Stimulated activated naive CD8-positive, alpha-beta T cell treated with anti-CD3 and anti-CD28 coated beads, Interleukin-15, amount 100 ng/mL, for 72 hours (primary cell): ENCODE data around the gene DPP6.
"Not testable (repeated sequence)": the region's sequence is repeated elsewhere in the genome, so short reads cannot be mapped to it uniquely, and the experiment has no call there.

ENCODE experiments used
- ATAC-seq: fragments of 150-1000 bp; cut with Tn5 transposase; 2 replicates; pipeline ENCODE4 v1.10.0; 2021; ENCODE audit warnings: mild to moderate bottlenecking, moderate library complexity
- DNase-seq, 2 donors: peaks; one replicate each; pipeline ENCODE4 v3.0.0; 2021 to 2022
- H3K27ac Mint-ChIP-seq, 2 donors: one replicate each; pipeline ENCODE4 v1.8.0; 2022; ENCODE audit warnings: mild to moderate bottlenecking in 2 of 2, mixed read lengths in 2 of 2, moderate library complexity in 2 of 2
- H3K27me3 Mint-ChIP-seq: one replicate; pipeline ENCODE4 v1.8.0; 2022; ENCODE audit warnings: mixed read lengths
- H3K4me1 Mint-ChIP-seq: one replicate; pipeline ENCODE4 v1.8.0; 2022; ENCODE audit warnings: mild to moderate bottlenecking, mixed read lengths
- H3K4me3 Mint-ChIP-seq, 2 donors: one replicate each; pipeline ENCODE4 v1.8.0; 2022; ENCODE audit warnings: mild to moderate bottlenecking in 2 of 2, mixed read lengths in 2 of 2, moderate library complexity in 1 of 2
- H3K9me3 Mint-ChIP-seq, 2 donors: one replicate each; pipeline ENCODE4 v1.8.0; 2022; ENCODE audit warnings: mixed read lengths in 2 of 2

DPP6 gene

GRCh38 chr7:154120825-154121224, 68.6 kb downstream of the DPP6 start:
- not testable (repeated sequence) for H3K27ac Mint-ChIP-seq, H3K4me3 Mint-ChIP-seq, DNase-seq, H3K27me3 Mint-ChIP-seq, H3K4me1 Mint-ChIP-seq, ATAC-seq, H3K9me3 Mint-ChIP-seq

DNA sequence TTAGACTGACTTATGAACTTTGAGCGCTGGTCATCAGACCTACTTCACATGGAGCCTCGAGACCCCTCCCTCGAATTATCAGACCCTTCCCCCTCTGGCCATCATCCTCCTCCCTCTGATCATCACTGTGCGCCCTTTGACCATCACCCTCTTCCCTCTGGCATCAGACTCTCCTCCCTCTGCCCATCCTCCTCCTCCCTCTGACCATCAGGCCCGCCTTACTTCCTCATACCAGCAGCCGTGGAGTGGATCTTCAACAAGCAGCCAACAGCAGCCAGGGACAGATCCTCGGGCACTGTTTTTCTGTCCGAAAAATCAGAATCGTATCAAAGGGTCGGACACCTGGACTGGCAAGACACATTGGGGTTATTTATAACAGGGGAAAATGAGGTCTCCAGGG, 70.5 kb downstream of the DPP6 start:
- H3K9me3 Mint-ChIP-seq, H3K4me1 Mint-ChIP-seq, ATAC-seq, H3K4me3 Mint-ChIP-seq, H3K27me3 Mint-ChIP-seq, H3K27ac Mint-ChIP-seq, DNase-seq: not testable (repeated sequence)

DNA sequence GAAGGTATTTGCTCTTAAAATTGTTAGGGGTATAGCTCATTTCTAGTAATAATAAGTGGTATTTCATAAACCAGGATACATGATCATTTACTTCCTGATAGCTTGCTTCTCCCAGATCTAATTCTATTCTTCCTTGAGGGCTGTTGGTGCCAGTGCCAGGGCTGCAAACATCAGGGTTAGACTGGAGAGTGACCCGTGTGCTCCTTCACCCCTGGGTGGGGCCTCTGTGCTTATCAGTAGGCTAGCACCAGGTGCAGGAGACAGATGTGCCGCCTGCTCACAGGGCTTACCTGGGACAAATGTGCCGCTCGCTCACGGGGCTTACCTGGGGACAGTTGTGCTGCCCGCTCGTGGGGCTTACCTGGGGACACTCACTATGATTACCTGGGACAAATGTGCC, 71.2 kb downstream of the DPP6 start:
- H3K27ac Mint-ChIP-seq, DNase-seq, H3K4me1 Mint-ChIP-seq, H3K9me3 Mint-ChIP-seq, H3K27me3 Mint-ChIP-seq, H3K4me3 Mint-ChIP-seq, ATAC-seq: not testable (repeated sequence)

DNA sequence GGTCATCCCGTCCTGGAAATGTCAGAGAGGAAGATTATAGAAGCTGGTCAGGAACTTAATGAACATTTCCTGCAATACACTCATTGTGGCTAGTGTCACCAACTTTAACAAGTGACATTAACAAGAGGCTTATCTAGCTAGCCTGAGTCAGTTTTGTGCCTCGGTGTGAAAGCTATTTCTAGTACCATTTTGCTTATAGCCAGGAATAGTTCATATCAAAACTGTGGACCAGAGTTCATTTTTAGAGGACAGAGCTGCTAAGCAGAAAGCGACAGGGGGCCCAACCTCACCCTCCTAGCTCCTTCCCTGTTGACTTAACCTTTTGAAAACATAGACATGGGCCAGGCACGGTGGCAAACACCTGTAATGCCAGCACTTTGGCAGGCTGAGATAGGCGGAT, 76.9 kb downstream of the DPP6 start:
- H3K9me3 Mint-ChIP-seq, H3K4me3 Mint-ChIP-seq, ATAC-seq, H3K4me1 Mint-ChIP-seq, H3K27me3 Mint-ChIP-seq, DNase-seq, H3K27ac Mint-ChIP-seq: not testable (repeated sequence)

DNA sequence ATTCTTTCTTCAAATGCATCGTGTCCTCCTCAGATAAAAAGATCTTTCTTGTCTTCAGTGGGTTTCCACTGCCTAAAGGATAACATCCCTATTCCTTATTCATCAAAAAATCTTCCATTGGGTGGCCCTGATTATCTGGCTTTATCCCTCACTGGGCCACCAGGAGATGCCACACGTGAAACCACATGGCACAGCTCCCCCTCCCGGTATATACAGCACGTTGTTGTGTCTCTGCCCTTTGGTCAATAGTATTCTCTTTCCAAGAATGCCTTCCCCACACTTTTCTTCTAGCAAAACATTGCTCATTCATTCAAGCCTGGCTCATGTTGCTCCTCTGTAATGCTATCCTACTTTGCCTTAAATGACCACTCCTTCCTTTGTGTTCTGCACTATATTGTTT, 80.4 kb downstream of the DPP6 start:
- not testable (repeated sequence) for H3K4me1 Mint-ChIP-seq, ATAC-seq, H3K27me3 Mint-ChIP-seq, H3K27ac Mint-ChIP-seq, H3K4me3 Mint-ChIP-seq, DNase-seq
- H3K9me3 Mint-ChIP-seq, result peaks cover 12 to 23% of the 10 kb centered on the region in 2 donors

DNA sequence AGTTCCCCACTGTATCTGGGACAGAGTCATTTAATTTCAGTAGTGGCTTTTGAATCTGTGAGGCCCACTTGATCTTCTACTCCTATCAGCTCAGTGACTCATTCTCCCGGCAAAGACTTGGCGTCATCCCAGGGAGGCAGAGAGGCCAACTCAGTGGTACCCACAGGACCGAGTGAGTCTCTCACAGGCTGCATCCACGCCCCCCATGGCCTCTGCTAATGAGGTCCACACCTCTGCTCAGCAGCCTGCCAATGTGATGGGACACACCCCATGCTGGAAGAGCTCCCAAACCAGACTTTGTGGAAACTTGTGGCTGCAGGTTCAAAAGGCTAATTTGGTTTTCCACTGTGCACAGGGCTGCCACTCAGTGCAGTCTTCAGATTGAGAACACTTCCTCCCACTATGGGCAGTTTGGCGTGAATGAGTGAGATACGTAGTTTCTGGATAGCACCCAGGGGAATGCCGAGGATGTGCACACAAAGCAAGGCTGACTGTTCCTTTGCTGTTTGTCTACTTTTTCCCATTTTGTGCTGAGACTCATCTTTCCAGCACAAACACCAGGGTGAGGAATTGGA, 81.6 kb downstream of the DPP6 start:
- ATAC-seq, DNase-seq, H3K4me1 Mint-ChIP-seq, H3K27ac Mint-ChIP-seq, H3K4me3 Mint-ChIP-seq, H3K27me3 Mint-ChIP-seq: not testable (repeated sequence)
- H3K9me3 Mint-ChIP-seq, result peaks cover 12 to 23% of the 10 kb centered on the region in 2 donors

GRCh38 chr7:154134698-154135097, 82.5 kb downstream of the DPP6 start:
- H3K4me1 Mint-ChIP-seq, H3K4me3 Mint-ChIP-seq, DNase-seq, H3K27me3 Mint-ChIP-seq: not testable (repeated sequence)
- ATAC-seq, result peak; percentile 43
- Mint-ChIP-seq H3K9me3 (peaks cover 12 to 23% of the 10 kb centered on the region in 2 donors), H3K27ac (peak overlapping the region in 1 of 2 donors; percentile 82)

- not testable (repeated sequence) for H3K4me1 Mint-ChIP-seq, H3K4me3 Mint-ChIP-seq, H3K27me3 Mint-ChIP-seq, DNase-seq, ATAC-seq
- Mint-ChIP-seq H3K9me3 (peaks cover 12 to 23% of the 10 kb centered on the region in 2 donors), H3K27ac (peak overlapping the region in 1 of 2 donors; percentile 49)
Measured at GRCh38 chr7:154135646-154136045, 83.4 kb downstream of the DPP6 start.

GRCh38 chr7:154145922-154146706, 93.9 kb downstream of the DPP6 start:
- not testable (repeated sequence) for H3K4me3 Mint-ChIP-seq, H3K4me1 Mint-ChIP-seq, H3K27me3 Mint-ChIP-seq, DNase-seq, H3K9me3 Mint-ChIP-seq, H3K27ac Mint-ChIP-seq
- peak; percentile 37 for ATAC-seq

GRCh38 chr7:154146707-154147038, 94.5 kb downstream of the DPP6 start:
- ATAC-seq, result peak; percentile 54

DNA sequence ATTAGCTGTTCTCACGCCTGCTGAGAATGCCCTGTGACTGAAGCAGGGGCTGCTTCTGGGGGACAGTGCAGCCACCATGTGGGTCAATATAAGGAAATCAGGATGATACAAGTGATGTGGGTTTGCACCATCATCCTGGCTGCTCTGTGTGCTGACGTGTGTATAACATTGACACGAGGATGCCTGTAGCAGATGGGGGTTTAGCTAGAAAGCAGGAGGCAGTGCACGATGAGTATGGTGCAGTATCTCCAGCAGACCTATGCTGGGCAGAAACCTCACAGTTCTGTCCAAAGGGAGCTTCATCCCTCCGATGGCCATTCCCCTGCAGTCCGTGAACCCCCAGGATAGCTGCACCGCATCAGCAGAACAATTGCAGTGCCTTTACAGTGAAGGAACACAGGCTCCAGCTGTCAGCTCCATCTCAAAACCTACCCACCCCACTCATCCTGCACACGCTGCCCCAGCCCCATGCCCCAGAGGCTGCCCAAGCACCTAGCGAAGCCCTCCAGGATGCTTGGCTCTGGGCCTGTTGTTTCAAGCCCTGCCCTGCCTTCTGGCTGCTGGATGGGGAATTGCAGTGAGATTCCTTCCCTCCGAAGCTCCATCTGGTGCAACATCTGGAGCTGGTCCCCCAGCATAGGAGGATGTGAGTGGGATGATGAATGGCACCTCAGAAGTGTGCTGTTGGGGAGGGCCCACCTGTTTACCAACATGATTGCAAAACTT, 96.8 kb downstream of the DPP6 start:
- not testable (repeated sequence) for H3K4me1 Mint-ChIP-seq, DNase-seq, H3K27ac Mint-ChIP-seq, H3K27me3 Mint-ChIP-seq, H3K4me3 Mint-ChIP-seq, H3K9me3 Mint-ChIP-seq
- peak; percentile 35 for ATAC-seq

More at GRCh38 chr7:154146707-154147038, 94.5 kb downstream of the DPP6 start:
- H3K27ac Mint-ChIP-seq, H3K4me1 Mint-ChIP-seq, DNase-seq, H3K9me3 Mint-ChIP-seq, H3K27me3 Mint-ChIP-seq, H3K4me3 Mint-ChIP-seq: not testable (repeated sequence)

DNA sequence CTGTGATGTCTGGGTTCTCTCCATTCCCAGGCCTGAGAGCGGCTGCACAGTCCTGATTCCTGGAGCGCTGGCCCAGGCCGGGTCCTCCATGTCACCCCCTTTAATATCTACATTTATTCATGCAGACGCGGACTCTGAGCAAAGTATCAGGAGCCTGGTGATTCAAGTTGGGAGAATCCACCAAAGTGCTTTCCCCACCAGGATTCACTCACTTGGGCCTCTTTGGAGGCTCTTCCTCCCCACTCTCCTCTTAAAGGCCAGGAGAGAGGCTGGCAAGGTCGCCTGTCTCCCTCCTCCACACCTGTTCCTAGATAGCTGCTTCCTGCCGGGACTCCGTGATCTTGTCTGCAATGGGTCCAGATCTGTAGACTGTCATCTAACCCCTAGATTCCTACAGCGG, 98.5 kb downstream of the DPP6 start:
- not testable (repeated sequence) for H3K4me3 Mint-ChIP-seq, H3K4me1 Mint-ChIP-seq, H3K9me3 Mint-ChIP-seq, DNase-seq, H3K27ac Mint-ChIP-seq, H3K27me3 Mint-ChIP-seq, ATAC-seq

GRCh38 chr7:154151306-154151705, 99.1 kb downstream of the DPP6 start:
- not testable (repeated sequence) for H3K9me3 Mint-ChIP-seq, H3K4me3 Mint-ChIP-seq, DNase-seq, H3K4me1 Mint-ChIP-seq, H3K27ac Mint-ChIP-seq, H3K27me3 Mint-ChIP-seq, ATAC-seq

GRCh38 chr7:154155928-154156327, 103.7 kb downstream of the DPP6 start:
- H3K4me1 Mint-ChIP-seq, H3K4me3 Mint-ChIP-seq, H3K27ac Mint-ChIP-seq, H3K27me3 Mint-ChIP-seq, DNase-seq, H3K9me3 Mint-ChIP-seq: not testable (repeated sequence)
- peak; percentile 42 for ATAC-seq

DNA sequence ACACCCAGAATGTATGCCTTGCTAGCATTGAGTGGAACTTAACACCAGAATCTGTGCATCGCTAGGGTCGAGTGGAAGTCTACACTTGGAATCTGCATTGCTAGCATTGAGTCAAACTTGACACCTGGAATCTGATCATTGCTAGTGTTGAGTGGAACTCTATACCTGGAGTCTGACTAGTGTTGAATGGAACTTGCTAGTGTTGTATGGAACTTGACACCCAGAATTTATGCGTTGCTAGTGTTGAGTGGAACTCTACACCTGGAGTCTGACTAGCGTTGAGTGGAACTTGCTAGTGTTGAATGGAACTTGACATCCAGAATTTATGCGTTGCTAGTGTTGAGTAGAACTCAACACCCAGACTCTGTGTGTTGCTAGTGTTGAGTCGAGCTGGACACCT, 110.7 kb downstream of the DPP6 start:
- ATAC-seq, H3K9me3 Mint-ChIP-seq, DNase-seq, H3K27me3 Mint-ChIP-seq, H3K27ac Mint-ChIP-seq, H3K4me1 Mint-ChIP-seq, H3K4me3 Mint-ChIP-seq: not testable (repeated sequence)

DNA sequence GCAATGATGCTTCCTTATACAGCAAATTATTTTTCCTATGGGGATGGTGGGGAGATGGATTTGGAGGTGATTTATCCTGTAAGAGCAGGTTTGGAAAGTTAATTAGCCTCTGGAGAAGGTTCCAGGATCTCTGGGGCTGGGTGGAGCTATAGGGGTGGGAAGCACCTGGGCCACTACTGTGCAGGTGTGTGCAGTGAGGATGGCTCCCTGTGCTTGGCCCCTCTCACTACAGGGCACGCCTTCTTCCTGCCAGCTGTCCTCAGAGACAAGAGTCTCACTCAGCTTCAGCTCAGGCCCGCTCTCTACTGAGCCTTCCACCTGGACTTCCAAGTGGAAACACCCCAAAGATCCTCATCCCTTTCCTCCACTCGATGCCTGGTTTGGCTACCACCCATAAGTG, 111.4 kb downstream of the DPP6 start:
- not testable (repeated sequence) for H3K27ac Mint-ChIP-seq, H3K27me3 Mint-ChIP-seq, ATAC-seq, H3K9me3 Mint-ChIP-seq, DNase-seq, H3K4me1 Mint-ChIP-seq, H3K4me3 Mint-ChIP-seq
